ENCODE data around the gene CAMSAP3.
A peak's percentile ranks its signal among the peaks of the same experiment; 100 is the strongest.

Gene CAMSAP3

DNA sequence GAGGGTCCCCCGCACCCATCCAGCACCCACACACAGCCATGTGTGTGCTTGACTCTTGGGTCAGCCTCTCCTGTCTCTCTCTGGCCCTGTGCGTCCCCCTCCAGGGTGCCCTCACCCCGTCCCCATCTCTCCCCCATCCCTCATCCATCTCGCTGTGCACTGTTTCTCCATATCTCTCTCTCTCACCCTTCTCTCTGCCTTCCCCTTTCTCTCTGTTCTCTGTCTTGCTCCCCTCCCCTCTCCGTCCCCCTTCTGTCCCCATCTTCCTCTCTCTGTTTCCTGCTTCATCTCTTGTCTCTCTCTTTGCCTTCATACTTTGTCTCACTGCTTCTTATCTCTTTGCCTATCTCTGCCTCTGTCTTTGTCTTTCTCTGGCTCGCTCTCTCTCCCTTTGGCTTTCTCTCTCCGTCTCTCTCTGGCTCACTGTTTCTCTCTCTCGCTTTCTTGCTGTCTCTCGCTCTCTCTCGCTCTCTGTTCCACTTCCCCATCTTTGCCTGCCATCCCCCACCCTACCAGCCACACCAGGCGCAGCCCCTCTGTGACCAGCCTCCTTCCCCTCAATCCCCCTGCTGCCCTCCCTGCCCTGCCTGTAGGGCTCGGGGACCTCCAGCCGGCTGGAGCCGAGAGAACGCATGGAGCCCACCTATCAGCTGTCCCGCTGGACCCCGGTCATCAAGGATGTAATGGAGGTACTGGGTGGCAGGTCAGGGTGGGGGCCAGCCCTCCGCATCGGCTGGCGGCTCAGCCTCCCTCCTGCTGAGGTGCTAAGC, 50.2 kb downstream of the CAMSAP3 start:
- H3K4me3 ChIP-seq (ENCODE audit: low read depth, low read length): no peak overlapping the region
- TF ChIP-seq, protein P1, sequence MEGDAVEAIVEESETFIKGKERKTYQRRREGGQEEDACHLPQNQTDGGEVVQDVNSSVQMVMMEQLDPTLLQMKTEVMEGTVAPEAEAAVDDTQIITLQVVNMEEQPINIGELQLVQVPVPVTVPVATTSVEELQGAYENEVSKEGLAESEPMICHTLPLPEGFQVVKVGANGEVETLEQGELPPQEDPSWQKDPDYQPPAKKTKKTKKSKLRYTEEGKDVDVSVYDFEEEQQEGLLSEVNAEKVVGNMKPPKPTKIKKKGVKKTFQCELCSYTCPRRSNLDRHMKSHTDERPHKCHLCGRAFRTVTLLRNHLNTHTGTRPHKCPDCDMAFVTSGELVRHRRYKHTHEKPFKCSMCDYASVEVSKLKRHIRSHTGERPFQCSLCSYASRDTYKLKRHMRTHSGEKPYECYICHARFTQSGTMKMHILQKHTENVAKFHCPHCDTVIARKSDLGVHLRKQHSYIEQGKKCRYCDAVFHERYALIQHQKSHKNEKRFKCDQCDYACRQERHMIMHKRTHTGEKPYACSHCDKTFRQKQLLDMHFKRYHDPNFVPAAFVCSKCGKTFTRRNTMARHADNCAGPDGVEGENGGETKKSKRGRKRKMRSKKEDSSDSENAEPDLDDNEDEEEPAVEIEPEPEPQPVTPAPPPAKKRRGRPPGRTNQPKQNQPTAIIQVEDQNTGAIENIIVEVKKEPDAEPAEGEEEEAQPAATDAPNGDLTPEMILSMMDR (IDR thresholded peaks at IDR 0.05; ENCODE audit: low read depth, low read length): no peak

- TF ChIP-seq, protein P1 (IDR thresholded peaks at IDR 0.05; ENCODE audit: low read depth, low read length): no peak
- H3K4me3 ChIP-seq (ENCODE audit: low read depth, low read length): no peak overlapping the region
Observed at GRCh38 chr19:7646426-7646700, 50.7 kb downstream of the CAMSAP3 start.

DNA sequence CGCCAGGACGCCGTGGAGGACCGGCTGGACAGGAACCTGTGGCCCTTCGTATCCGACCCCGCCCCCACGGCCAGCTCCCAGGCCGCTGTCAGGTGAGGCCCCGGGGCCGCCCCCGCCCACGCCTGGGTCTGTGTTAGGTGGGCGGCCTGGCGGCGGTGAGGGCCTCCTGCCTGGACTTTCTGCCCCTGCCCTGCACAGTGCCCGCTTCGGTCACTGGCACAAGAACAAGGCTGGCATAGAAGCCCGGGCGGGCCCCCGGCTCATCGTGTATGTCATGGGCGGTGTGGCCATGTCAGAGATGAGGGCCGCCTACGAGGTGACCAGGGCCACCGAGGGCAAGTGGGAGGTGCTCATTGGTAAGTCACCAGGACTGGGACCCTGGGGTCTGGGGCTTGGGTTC, 51.5 kb downstream of the CAMSAP3 start:
- TF ChIP-seq, protein P1 (IDR thresholded peaks at IDR 0.05; ENCODE audit: low read depth, low read length): no peak
- no peak overlapping the region for H3K4me3 ChIP-seq (ENCODE audit: low read depth, low read length)

DNA sequence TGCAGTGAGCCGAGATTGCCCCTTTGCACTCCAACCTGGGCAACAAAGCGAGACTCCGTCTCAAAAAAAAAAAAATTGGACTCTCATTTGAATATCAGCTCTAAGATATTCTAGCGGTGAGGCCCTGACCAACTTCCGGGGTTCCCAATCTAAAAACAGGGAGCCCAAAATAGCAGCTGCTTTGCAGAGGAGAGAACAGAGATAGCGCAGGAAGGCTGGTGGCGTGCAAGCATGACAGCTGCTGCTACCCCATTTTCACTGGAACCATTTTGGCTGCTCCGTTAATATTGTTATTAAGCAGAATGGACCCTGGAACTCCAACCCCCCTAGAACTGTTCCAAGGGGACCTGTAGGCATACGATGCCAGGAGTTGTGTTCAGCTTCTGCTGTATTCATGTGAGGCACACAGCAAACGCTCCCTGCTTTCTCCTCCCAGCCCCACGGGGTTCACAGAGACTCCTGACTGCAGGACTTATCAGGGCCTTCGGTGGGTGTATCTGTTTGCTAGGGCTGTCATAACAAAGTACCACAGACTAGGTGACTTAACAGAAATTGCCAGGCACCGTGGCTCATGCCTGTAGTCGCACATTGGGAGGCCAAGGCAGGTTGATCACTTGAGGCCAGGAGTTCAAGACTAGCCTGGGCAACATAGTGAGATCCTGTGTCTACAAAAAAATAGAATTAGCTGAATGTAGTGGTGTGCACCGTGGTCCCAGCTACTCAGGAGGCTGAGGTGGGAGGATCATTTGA, 52.8 kb downstream of the CAMSAP3 start:
- TF ChIP-seq, protein P1 (IDR thresholded peaks at IDR 0.05; ENCODE audit: low read depth, low read length): no peak
- no peak overlapping the region for H3K4me3 ChIP-seq (ENCODE audit: low read depth, low read length)

DNA sequence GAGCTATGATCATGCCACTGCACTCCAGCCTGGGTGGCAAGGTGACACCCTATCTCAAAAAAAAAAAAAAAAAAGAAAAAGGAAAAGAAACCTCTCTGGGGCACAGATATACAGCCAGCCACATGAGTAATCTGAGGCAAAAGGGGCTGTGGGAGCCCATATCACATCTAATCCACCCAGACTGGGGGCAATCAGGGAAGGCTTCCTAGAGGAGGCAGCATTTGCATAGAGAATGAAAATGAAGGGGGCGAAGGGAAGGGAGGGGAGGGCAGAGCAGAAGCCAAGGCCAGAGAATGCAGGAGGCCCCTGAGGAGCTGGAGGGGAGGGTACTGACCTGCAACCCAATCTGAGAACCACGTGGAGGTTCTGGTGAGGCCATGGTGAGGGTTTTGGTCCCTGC, 54.5 kb downstream of the CAMSAP3 start:
- no peak overlapping the region for H3K4me3 ChIP-seq (ENCODE audit: low read depth, low read length)
- TF ChIP-seq, protein P1 (IDR thresholded peaks at IDR 0.05; ENCODE audit: low read depth, low read length): no peak

DNA sequence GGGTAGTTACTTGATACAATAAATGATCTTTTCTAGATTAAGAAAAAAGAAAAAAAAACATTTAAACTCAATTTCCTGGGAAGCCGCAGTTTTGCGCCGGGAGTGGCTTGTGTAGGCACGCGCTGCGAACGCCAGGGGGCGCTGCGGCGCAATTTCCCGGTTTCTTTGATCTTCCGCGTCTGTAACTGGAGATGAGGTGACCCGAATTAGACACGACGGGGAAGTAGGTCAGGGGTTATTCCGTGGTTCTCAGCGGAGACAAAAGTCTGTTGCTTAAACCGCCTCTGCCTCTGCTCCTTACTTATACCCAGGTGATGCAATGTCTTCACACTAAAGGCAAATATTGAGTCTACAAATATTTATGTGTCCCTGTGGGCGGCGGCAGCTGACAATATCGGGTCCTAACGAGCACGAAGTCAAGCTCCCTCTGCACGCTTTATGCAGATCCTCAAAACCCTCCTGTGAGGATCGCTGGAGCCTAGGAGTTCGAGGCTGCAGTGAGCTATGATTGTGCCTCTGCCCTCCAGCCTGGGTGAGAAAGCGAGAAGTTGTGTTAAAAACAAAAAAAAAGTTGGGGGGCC, 56.5 kb downstream of the CAMSAP3 start:
- TF ChIP-seq, protein P1 (IDR thresholded peaks at IDR 0.05; ENCODE audit: low read depth, low read length): peak; percentile 95
- H3K4me3 ChIP-seq (ENCODE audit: low read depth, low read length): peak overlapping the region; percentile 38

DNA sequence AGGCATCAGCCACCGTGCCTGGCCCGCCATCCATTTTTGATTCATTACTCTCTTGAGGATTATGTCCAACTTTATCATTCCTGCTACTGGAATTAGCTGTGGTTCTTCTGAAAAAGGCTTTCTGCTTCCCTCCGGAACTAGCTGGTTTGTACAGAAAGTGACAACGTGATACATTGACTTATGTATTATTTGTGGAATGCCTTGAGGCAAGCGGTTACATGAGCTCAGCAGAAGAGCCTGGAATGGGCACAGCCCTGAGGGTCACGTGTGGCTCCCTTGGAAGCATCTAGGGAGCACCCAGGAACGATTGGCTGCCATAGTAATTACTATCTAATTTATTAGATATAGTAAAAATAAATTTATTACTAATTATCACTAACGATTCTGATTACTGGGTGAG, 58.7 kb downstream of the CAMSAP3 start:
- TF ChIP-seq, protein P1 (IDR thresholded peaks at IDR 0.05; ENCODE audit: low read depth, low read length): no peak
- no peak overlapping the region for H3K4me3 ChIP-seq (ENCODE audit: low read depth, low read length)

All from WI38 (cell line).